ENCODE measurements around the gene NSD2.

NSD2 gene

DNA sequence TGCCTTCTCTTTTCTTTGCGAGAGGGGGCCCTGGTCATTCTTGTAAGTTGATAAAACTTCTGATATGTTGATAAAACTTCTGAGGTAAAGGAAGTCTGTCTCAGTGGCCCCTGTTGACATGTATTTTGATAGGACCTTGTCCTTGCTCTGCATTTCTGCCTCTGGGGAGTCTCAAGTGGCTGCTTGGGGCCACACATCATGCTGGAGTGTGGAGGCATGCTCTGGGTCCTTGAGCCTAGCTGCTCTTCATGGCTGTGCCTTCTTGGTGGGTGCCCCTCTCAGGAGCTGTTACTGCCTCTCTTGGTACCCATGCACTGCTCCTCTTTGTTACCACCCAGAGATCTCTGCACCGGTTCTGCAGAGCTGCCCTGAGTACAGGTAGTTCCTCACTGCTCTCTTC lies 14.2 kb downstream of the NSD2 start:
- POLR2A ChIA-PET: interaction anchor here (1.0 to 1.6 kb wide), 2 partner anchors 9 to 14 kb away, joined by 3 to 5 read pairs; partner anchors contain the start of gene NSD2
- peak; percentile 6 for DNase-seq (ENCODE audit: extremely low spot score)
- TF ChIP-seq ZNF384 (IDR thresholded peaks at IDR 0.05) (no peak), FOXA1 (IDR thresholded peaks at IDR 0.05) (no peak), TARDBP (IDR thresholded peaks at IDR 0.05) (no peak), SP1 (IDR thresholded peaks at IDR 0.05) (no peak), HDGF (IDR thresholded peaks at IDR 0.05; ENCODE audit: borderline replicate concordance) (no peak)
- CTCF ChIA-PET: interaction anchor here (1.9 kb wide), 1 partner anchor 14 kb away, joined by 7 read pairs; no protein-coding TSS in a partner anchor

DNA sequence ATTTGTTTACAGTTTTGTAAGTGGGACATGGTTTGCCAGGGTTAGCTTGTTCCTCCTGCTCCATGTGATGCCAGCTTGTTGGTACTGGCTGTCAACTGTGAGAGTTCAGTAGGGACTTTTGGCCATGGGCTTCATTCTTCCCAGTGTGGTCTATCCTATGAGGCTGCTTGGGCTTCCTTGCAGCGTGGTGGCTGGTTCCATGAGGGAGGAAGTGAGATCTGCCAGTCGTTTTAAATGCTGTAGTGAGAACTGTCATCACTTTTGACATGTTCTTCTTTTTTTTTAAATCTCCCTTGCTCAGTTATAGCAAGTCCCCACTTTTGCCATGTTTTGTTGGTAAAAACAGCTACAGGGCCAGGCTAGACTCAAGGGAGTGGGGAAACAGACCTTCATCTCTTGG lies 15.9 kb downstream of the NSD2 start:
- POLR2A ChIA-PET: interaction anchor here (1.5 to 2.0 kb wide), 2 partner anchors 14 to 16 kb away, joined by 4 to 8 read pairs; partner anchors contain the start of gene NSD2
- DNase-seq (ENCODE audit: extremely low spot score): no peak
- CTCF ChIA-PET: interaction anchor here (0.6 to 1.9 kb wide), 5 partner anchors 10 to 258 kb away, joined by 3 to 7 read pairs (median 3); no protein-coding TSS in a partner anchor
- TF ChIP-seq ZNF384 (IDR thresholded peaks at IDR 0.05): no peak
- no peak for TF ChIP-seq CTBP1 (IDR thresholded peaks at IDR 0.05; ENCODE audit: borderline replicate concordance)
- no peak for TF ChIP-seq FOXK2 (IDR thresholded peaks at IDR 0.05)
- no peak for TF ChIP-seq SUZ12 (IDR thresholded peaks at IDR 0.05)
- no peak for TF ChIP-seq LEF1 (IDR thresholded peaks at IDR 0.05; ENCODE audit: borderline replicate concordance)
- no peak for TF ChIP-seq L3MBTL2 (conservative IDR thresholded peaks at IDR 0.05)
- no peak for TF ChIP-seq ELF4 (IDR thresholded peaks at IDR 0.05)
- no peak for TF ChIP-seq BHLHE40 (IDR thresholded peaks at IDR 0.05; ENCODE audit: borderline replicate concordance)
- no peak for TF ChIP-seq NFRKB (IDR thresholded peaks at IDR 0.05)
- TF ChIP-seq HDGF (IDR thresholded peaks at IDR 0.05; ENCODE audit: borderline replicate concordance): no peak
- TF ChIP-seq, protein P1, sequence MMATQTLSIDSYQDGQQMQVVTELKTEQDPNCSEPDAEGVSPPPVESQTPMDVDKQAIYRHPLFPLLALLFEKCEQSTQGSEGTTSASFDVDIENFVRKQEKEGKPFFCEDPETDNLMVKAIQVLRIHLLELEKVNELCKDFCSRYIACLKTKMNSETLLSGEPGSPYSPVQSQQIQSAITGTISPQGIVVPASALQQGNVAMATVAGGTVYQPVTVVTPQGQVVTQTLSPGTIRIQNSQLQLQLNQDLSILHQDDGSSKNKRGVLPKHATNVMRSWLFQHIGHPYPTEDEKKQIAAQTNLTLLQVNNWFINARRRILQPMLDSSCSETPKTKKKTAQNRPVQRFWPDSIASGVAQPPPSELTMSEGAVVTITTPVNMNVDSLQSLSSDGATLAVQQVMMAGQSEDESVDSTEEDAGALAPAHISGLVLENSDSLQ (IDR thresholded peaks at IDR 0.05): no peak
- no peak for TF ChIP-seq SP1 (IDR thresholded peaks at IDR 0.05)
- TF ChIP-seq FOXA1 (IDR thresholded peaks at IDR 0.05): no peak
- no peak for TF ChIP-seq TARDBP (IDR thresholded peaks at IDR 0.05)
- TF ChIP-seq ARNT (IDR thresholded peaks at IDR 0.05): no peak
- no peak for TF ChIP-seq FOXM1 (IDR thresholded peaks at IDR 0.05; ENCODE audit: borderline replicate concordance)

DNA sequence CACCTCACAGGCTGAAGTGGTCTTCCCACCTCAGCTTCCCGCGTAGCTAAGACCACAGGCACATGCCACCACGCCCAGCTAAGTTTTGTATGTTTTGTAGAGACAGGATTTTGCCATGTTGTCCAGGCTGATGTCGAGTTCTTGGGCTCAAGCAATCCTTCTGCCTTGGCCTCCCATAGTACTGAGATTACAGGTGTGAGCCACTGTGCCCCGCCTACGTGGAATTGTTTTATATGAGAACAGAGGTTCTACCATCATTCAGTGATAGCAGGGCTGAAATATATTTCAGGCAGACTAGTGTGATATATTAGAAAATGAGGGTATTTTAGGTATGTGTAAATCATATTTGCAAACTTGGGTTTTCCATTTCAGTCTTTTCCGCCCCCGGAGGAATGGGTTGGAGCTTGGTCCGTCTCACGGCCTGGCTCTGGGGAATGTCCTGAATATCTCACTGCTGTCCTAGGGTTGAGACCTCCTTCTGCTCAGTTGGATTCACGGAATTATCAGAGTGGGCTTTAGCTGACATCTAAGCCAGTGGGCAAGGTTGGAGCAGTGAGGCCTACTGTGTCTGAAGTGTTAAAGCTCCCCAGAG lies 19.9 kb downstream of the NSD2 start:
- TF ChIP-seq SUZ12 (IDR thresholded peaks at IDR 0.05) (no peak), FOXM1 (IDR thresholded peaks at IDR 0.05; ENCODE audit: borderline replicate concordance) (no peak), FOXA1 (IDR thresholded peaks at IDR 0.05) (no peak), CTBP1 (IDR thresholded peaks at IDR 0.05; ENCODE audit: borderline replicate concordance) (no peak), NFRKB (IDR thresholded peaks at IDR 0.05) (no peak)
- TF ChIP-seq, protein P1 (IDR thresholded peaks at IDR 0.05): no peak
- POLR2A ChIA-PET: no interaction called here

DNA sequence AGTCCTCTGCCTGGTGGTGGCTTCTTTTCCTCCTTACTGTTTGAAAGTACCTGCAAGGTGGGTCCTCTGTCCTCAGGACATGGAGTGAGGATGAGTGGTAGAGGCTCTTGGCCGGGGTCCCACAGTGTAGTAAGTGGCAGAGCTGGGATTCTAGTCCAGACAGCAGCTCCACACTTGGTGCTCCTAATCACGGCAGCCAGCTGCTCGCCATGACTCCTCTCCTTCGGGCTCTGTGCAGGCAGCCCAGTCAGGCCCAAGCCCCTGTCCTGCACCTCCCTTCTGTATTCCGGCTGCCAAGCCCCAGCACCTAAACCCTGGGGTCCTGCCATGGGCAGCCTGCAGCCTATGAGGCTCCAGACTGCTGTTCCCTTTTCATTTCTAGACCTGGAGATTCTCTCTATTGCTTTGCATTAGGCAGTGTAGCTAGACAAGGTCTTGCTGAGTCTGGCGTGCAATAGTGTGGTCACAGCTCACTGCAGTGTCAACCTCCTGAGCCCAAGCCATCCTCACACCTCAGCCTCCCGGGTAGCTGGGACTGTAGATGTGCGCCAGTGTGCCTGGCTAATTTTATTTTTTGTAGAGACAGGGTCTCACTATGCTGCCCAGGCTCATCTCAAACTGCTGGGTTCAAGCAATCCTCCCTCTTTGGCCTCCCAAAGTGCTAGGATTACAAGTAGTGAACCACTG lies 24.9 kb downstream of the NSD2 start:
- DNase-seq (ENCODE audit: extremely low spot score): no peak
- TF ChIP-seq HDGF (IDR thresholded peaks at IDR 0.05; ENCODE audit: borderline replicate concordance) (no peak), FOXK2 (IDR thresholded peaks at IDR 0.05) (no peak), ARNT (IDR thresholded peaks at IDR 0.05) (no peak), FOXA1 (IDR thresholded peaks at IDR 0.05) (no peak), BHLHE40 (IDR thresholded peaks at IDR 0.05; ENCODE audit: borderline replicate concordance) (no peak), ELF4 (IDR thresholded peaks at IDR 0.05) (no peak)
- POLR2A ChIA-PET: interaction anchor here (0.6 kb wide), 1 partner anchor 1158 kb away, joined by 3 read pairs; no protein-coding TSS in a partner anchor
- CTCF ChIA-PET: no interaction called here

More for the DNA sequence above, 19.9 kb downstream of the NSD2 start:
- CTCF ChIA-PET: interaction anchor here (1.5 kb wide), 1 partner anchor 9 kb away, joined by 10 read pairs; no protein-coding TSS in a partner anchor
- no peak for DNase-seq (ENCODE audit: extremely low spot score)

DNA sequence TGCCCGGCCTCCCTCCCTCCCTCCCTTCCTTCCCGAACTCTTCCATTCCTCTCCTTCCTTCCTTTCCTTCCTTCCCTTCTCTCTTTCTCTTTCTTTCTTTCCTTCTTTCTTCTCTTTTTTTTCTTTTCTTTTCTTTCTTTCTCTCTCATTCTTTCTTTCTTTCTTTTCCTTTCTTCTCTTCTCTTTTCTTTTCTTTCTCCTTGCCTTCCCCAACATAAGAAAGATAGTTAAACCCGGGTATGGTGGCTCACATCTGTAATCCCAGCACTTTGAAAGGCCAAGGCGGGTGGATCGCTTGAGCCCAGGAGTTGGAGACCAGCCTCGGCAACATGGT lies 25.4 kb downstream of the NSD2 start:
- no peak for TF ChIP-seq L3MBTL2 (conservative IDR thresholded peaks at IDR 0.05)
- CTCF ChIA-PET: interaction anchor here (1.0 kb wide), 1 partner anchor 10 kb away, joined by 3 read pairs; no protein-coding TSS in a partner anchor
- DNase-seq (ENCODE audit: extremely low spot score): no peak
- POLR2A ChIA-PET: no interaction called here

DNA sequence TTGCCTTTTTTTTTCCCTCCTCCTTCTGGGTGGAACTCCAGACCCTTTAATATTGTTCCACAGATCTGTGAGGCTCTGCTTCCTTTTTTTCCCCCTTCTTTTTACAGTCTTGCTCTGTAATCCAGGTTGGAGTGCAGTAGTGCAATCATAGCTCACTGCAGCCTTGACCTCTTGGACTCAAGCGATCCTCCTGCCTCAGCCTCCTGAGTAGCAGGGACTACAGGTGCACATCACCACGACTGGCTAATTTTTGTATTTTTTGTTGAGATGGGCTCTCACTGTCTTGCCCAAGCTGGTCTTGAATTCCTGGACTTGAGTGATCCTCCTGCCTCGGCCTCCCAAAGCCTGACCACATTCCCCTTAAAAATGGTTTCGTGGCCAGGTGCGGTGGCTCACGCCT lies 26.8 kb downstream of the NSD2 start:
- TF ChIP-seq FOXA1 (IDR thresholded peaks at IDR 0.05) (no peak), CTBP1 (IDR thresholded peaks at IDR 0.05; ENCODE audit: borderline replicate concordance) (no peak), L3MBTL2 (conservative IDR thresholded peaks at IDR 0.05) (no peak), TARDBP (IDR thresholded peaks at IDR 0.05) (no peak), NFRKB (IDR thresholded peaks at IDR 0.05) (no peak), LEF1 (IDR thresholded peaks at IDR 0.05; ENCODE audit: borderline replicate concordance) (no peak), ELF4 (IDR thresholded peaks at IDR 0.05) (no peak)
- TF ChIP-seq, protein P1 (IDR thresholded peaks at IDR 0.05): no peak
- DNase-seq (ENCODE audit: extremely low spot score): no peak
- POLR2A ChIA-PET: interaction anchor here (2.2 kb wide), 1 partner anchor 42 kb away, joined by 11 read pairs; the partner anchor contains the start of gene LETM1
- CTCF ChIA-PET: interaction anchor here (0.7 to 4.1 kb wide), 3 partner anchors 11 to 130 kb away, joined by 3 to 35 read pairs (median 4); no protein-coding TSS in a partner anchor
